Measurements from ENCODE around the gene PSMD12. TPM values are rescaled to one million over a fixed set of nuclear protein-coding genes. Genes with fewer than 3 reads are reported as not detected.

PSMD12 gene
- total RNA-seq, 1 donor from 2014 or later: 36.5 TPM

- Histone ChIP-seq H3K27me3 (ENCODE audit: control insufficient read depth, insufficient read depth, low read length) (no peaks in the 10 kb centered on the region), H3K4me3 (ENCODE audit: low read depth, low read length) (no peak overlapping the region), H3K36me3 (ENCODE audit: control insufficient read depth, insufficient read depth, low read length) (no peaks in the 10 kb centered on the region)
- no peak for DNase-seq (ENCODE audit: low read depth)
- TF ChIP-seq CTCF (IDR thresholded peaks at IDR 0.05; ENCODE audit: insufficient read depth, low read length, poor library complexity, severe bottlenecking): no peak
Measured at GRCh38 chr17:67297454-67297960, 68.9 kb downstream of the PSMD12 start.

- no peaks in the 10 kb centered on the region for H3K27me3 ChIP-seq (ENCODE audit: control insufficient read depth, insufficient read depth, low read length)
- H3K4me3 ChIP-seq (ENCODE audit: low read depth, low read length): no peak overlapping the region
- no peak for TF ChIP-seq CTCF (IDR thresholded peaks at IDR 0.05; ENCODE audit: insufficient read depth, low read length, poor library complexity, severe bottlenecking)
Measured at GRCh38 chr17:67294451-67295199, 71.8 kb downstream of the PSMD12 start.

GRCh38 chr17:67293251-67294203 lies 72.8 kb downstream of the PSMD12 start:
- no peak overlapping the region for H3K4me3 ChIP-seq (ENCODE audit: low read depth, low read length)
- no peaks in the 10 kb centered on the region for H3K36me3 ChIP-seq (ENCODE audit: control insufficient read depth, insufficient read depth, low read length)
- no peak for DNase-seq (ENCODE audit: low read depth)
- H3K27me3 ChIP-seq (ENCODE audit: control insufficient read depth, insufficient read depth, low read length): no peaks in the 10 kb centered on the region
- peak; percentile 90 for TF ChIP-seq CTCF (IDR thresholded peaks at IDR 0.05; ENCODE audit: insufficient read depth, low read length, poor library complexity, severe bottlenecking)

More at GRCh38 chr17:67294451-67295199, 71.8 kb downstream of the PSMD12 start:
- no peaks in the 10 kb centered on the region for H3K36me3 ChIP-seq (ENCODE audit: control insufficient read depth, insufficient read depth, low read length)
- DNase-seq (ENCODE audit: low read depth): no peak

- Histone ChIP-seq H3K27me3 (ENCODE audit: control insufficient read depth, insufficient read depth, low read length) (no peaks in the 10 kb centered on the region), H3K36me3 (ENCODE audit: control insufficient read depth, insufficient read depth, low read length) (no peaks in the 10 kb centered on the region), H3K4me3 (ENCODE audit: low read depth, low read length) (no peak overlapping the region)
- no peak for TF ChIP-seq CTCF (IDR thresholded peaks at IDR 0.05; ENCODE audit: insufficient read depth, low read length, poor library complexity, severe bottlenecking)
- DNase-seq (ENCODE audit: low read depth): no peak
Measured at GRCh38 chr17:67290711-67291291, 75.6 kb downstream of the PSMD12 start.

- Histone ChIP-seq H3K36me3 (ENCODE audit: control insufficient read depth, insufficient read depth, low read length) (no peaks in the 10 kb centered on the region), H3K4me3 (ENCODE audit: low read depth, low read length) (no peak overlapping the region), H3K27me3 (ENCODE audit: control insufficient read depth, insufficient read depth, low read length) (no peaks in the 10 kb centered on the region)
- DNase-seq (ENCODE audit: low read depth): no peak
- TF ChIP-seq CTCF (IDR thresholded peaks at IDR 0.05; ENCODE audit: insufficient read depth, low read length, poor library complexity, severe bottlenecking): no peak
Measured at GRCh38 chr17:67290244-67290643, 76.1 kb downstream of the PSMD12 start.

Data from kidney epithelial cell (primary cell).